HG03460 (cell line): Measurements from ENCODE around the gene PLXNA3.

Source experiments
- ATAC-seq: cut with Tn5 transposase; IDR thresholded peaks from one replicate; pipeline ENCODE4 v1.9.1; 2021; ENCODE audit not compliant: unreplicated experiment

The PLXNA3 gene

DNA sequence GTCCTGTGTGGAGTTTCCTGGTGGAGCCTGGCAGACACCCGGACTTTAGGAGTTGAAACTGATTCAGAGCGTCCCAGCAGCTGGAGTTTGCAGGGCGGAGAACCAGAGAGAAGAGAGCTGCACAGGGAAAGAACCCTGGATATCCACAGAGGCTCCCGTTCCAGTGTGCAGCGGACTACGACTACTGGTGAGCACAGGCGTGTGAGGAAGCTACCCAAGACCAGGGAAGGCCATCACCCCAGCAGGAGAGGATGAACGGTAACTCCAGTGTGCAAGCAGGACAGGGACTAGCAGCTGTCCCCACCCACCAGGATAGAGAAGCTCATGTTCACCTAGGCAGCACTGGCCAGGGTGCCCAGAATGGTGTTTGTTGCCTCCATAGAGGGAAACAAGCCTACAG lies 18.7 kb downstream of the PLXNA3 start:
- ATAC-seq, result no peak

DNA sequence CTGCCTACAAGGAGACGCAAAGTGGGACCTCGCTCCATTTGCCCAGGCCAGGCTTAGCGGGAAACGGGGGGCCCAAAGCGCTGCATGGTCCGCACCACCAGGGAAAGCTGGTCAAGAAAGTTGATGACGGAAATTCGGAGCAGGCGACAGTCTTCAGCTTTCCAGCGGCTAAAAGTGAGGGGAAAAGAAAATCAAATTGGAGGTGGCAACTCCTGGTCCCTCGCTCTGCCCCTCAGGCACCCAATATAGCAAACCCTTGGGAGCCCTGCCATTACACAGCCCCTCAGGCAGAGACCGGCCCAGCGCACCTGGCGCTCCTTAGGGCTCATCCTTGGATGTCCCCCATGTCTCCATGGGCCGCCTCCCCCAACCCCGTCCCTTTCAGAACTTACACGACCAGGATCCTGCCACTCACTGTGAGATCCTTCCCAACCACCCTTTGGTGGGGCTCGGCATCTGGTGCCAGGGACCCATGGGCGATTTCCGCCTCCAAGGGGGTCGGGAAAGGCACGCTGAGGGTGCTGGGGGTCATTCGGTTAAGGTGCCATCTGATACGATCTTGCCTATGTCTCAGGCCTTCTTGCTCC lies 19.9 kb downstream of the PLXNA3 start:
- no peak for ATAC-seq

DNA sequence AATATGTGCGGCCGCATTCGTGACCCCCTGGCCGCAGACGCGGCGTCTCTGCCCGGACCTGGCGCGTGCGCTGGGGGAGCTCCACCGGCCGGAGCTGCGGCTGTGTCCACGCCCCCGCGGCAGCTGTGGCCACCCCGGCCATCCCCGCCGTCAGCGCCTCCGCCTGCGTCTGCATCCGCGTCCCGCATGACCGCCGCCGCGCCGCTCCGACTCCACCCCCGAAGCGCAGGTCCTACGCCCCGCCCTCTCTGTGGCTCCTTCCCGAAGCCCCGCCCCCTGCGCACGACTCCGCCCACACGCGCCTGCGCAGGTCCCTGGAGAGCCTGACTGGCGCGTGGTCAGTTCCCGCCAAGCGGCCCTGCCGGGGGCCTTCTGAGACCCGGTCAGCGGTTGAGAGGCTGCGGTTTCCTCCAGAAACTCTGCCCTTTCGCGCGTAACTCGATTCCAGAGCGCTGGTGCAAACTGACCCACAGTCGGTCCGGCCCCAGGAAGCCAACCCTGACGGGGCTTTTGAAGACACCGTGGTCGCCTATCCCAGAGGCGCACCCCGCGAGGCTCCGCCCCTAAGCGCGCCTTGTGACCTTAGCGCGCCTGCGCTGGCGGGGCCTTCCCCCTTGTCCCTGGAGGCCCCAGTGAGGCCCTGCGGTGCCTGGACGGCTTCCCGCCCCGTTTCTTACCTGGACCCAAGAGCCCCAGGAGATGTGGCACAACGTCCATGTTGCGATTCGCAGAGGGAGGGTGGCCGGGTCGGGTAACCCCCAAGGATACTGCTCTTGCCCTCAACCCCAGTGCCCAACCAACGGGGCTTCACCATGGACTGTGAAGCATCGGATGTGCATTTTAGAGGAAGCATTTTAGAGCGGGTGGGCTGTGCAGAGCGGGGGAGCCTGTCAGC lies 20.9 kb downstream of the PLXNA3 start, which contains the start of gene LAGE3:
Gene LAGE3 (minus strand): TSS at position 554 of the 895 bp plus-strand sequence. CDS start 366 bp downstream, at position 188.
- peak; percentile 87 for ATAC-seq

DNA sequence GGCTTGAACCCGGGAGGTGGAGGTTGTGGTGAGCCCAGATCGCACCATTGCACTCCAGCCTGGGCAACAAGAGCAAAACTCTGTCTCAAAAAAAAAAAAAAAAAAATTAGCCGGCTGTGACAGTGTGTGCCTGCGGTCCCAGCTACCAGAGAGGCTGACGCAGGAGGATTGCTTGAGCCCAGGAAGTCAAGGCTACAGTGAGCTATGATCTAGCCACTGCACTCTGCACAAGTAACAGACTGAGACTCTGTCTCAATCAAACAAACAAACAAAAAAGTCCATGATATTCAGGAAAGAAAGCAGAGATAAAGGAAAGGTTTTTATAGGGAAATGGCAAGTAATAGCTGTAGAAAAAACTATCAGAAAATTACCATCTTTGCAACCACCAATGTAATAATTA lies 23.1 kb downstream of the PLXNA3 start:
- no peak for ATAC-seq

DNA sequence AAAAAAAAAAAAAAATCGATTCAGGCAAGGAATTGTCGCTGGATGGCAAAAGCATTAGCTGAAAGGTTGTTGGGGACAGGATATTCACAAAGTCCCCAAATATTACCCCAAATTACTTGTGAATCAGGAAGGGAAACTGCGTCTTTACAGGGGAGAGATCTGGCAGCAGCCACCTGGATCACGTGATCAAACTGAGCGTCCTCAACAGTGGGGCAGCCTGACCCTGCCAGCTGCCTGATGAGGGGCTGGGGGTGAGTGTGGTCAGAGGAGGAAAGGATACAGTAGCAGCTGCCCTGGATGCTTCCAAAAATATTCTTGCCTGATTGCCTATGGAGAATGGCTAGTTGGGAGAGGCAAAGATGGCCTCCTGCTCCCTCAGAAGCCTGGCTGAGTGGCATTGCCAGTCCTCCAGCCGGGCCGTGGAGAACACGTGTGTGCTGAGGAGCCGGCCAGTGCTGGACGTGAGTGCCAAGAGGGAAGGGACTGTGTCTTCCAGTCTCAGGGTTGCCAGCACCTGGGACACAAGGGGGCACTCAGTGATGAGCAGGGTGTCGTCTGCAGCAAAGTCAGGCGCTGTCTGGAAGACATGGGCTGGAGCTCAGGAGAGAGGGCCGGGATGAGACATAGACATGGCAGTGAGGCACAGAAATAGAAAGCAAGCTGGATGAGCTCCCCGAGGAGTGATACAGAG lies 24.0 kb downstream of the PLXNA3 start:
- no peak for ATAC-seq

DNA sequence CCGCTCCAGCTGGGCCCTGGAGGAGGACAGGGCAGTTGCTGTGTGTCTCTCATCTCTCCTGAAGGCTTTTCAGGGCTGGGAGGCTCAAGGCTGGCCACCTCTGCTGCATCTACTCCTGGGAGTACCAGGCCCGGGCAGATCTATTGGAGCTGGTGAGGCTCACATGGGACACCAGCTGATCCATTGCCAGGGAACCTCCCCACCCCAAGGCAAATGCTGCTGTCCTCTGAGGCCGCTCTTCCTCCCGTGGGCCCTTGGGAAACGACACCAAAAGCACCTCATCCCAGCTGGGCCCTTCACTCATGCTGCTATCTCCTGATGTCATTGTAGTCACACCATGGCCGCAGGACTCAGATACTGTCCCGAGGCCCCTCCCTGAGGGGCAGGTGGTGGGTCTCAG lies 24.7 kb downstream of the PLXNA3 start:
- ATAC-seq, result no peak

DNA sequence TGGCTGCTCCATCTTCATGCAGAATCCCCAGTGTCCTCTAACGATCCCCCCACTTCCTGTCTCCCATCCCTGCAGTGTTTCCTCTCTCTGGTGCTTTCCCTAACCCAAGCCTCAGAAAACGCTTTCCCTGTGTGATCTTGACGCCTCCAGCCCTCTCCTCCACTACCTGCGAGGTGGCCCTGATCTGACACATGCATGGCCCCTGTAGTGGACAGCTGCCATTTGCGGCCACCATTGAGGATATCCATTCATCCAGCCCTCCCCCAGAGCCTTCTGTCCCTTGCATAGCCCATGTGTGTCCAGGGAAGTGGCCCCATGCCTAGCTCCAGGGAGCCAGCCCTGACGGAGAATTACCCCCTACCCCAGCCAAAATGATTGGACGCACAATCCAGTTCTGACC lies 25.2 kb downstream of the PLXNA3 start:
- ATAC-seq, result no peak

DNA sequence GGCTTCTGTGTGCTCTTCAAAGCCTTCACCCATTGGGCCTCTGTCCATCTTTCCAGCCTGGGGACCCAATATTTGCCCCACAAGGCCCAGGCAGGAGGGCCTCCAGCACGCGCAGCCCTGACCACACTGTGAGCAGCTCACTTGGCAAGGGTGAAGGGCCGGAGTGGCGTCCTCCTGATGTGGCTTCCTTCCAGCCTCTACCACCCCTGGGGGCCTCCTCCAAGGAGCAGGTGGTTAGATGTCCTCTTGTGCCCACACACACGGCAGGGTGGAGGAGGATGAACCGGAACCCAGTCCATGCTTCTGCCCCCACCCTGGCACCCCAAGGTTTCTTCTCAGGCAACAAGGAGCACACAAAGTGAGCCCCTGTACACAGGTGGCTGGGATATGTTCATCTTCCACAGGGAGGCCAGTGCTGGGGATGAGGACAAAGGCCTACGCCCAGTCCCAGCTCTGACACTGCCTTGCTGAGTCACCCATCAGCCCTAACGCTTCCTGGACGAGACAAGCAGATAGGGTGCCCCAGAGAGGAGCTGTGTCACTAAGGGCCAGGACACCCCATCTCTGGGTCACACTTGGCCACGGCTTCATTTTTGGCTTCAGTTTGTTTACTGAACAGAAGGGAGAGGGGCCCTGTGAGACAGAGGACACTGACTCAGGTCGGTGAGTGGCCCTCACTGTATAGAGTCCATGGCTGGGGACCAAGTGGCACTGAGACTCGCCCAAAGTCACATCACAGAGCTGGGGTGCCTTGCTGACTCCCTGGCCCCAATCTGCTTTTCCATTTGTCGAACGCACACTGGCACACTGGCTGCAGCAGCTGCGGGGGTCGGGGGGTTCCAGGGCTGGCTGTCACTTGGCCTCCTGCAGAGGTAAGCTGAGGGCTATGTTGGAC lies 26.4 kb downstream of the PLXNA3 start:
- no peak for ATAC-seq

DNA sequence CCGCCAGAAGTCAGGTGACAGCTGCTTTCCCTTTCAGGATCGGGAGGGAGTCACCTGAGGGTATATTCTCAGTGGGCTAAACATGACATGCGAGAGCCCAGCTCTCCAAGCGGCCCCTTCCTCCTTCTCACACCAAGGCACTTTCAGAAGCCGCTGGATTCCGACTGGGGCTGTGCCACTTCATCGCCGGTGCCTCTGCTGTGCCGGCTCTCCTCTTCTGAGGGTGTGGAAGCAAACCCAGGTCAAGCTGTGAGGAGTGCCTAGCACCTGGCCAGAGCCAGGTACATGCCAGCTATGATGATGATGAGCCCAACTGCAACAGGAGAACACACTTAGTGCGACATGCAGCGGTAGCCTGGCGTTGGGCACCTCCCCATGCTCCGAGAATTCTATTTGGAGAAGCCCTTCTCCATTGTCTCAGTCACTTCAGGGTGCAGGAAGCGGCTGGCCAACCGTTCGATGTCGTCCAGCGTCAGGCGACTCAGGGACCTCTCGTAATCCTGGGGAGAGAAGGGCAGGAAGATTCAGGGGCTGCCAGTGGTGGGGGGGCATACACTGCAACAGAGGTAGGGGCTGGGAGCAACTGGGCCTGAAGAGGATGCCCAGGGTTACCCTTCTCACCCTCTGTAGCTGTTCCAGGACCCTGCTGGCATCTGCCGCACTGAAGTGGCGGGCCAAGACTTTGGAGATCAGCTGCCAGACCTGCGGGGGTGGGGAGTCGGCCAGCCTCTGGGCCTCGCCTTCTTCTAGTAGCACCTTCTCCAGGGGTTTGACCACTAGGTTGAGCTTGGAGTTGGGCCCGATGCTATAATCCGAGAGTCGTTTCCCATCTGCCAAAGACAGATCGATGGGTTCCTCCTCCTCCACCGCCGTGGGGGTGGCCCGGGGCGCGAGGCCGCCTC lies 27.3 kb downstream of the PLXNA3 start:
- ATAC-seq, result no peak

DNA sequence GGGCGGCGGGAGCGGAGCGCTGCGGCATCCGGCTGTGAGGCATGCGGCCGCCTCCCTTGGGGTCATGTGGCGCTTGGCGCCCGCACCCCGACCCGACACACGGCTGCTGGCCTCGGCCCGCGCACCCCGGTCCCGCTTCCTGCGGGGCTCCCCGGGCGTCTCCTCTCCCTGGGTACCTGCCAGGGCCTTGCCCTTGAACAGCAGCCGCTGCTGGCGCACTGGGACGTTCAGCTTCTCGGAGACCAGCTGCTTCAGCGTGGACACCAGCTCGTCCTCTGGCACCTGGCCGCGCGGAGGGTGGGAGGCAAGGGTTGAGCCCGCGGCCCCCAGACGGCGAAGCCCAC lies 27.9 kb downstream of the PLXNA3 start:
- ATAC-seq, result no peak

DNA sequence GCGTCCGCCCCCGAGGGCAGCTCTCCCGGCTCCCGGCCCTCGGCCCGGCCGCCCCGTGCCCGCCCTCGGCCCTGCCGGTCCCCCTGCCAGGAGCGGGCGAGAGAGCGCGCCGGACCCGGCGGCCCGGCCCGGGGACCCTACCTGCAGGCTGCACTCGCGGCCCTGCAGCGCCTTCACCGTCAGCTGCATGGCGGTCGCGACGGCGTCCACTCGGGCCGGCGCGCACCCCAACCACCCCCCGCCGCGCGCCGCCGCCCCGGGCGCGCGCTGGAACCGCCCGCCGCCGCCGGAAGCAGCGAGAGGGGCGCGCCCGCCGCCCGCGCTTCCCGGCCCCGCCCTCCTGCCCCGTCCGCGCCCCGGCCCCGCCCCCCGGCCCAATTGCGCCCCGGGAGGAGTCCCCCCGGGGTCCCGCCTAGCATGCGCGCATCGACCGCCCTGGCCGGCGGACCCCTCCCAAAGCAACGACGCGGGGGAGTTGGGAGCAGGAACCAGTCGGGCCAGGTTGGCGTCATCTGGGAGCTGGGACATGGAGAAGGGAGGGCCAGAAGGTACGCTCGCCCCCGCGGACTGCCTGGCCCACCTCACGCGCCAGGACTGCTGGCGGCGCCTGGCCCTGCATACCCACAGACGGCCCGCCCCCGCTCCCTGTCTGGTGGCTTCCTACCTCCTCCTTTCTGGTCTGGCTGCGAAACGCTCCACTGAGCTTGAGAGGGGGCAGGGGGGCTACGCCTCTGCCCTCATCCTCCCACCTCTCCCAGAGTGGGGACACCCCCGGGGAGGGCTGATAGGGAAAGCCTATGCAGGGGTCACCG lies 28.5 kb downstream of the PLXNA3 start, which contains the start of gene UBL4A:
Gene UBL4A (minus strand): TSS at position 220 of the 812 bp plus-strand sequence. CDS start 31 bp downstream, at position 189.
- peak; percentile 37 for ATAC-seq

DNA sequence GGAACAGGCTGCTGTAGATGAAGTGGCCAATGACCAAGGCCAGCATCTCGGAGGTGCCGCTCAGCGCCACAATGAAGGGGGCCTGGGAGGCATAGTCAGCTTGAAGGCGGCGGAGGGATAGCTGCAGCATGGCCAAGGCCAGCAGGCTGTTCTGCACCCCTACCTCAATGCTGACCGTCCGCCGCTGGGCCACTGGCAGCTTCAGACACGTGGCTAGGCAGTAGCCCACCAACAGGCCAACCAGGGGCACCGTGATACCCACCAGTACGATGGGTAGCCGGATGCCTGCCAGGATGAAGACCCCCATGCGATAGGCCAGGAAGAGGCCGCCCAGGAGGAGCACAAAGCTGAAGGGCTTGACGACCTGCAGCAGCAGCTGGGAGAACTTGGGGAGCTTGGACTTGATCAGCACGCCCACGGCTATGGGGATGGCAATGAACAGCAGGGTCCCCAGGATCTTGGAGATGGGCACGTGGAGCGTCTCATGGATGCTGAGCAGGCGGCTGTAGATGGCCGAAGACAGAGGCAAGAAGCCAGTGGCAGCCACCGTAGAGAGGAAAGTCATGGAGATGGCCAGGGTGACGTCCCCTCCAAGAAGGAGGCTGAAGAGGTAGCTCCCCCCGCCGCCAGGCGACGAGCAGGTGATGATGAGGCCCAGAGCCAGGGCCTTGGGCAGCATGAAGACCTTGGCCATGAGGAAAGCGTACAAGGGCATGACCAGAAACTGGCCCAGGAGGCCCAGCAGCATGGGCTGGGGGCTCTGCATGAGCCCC lies 29.6 kb downstream of the PLXNA3 start:
- no peak for ATAC-seq

DNA sequence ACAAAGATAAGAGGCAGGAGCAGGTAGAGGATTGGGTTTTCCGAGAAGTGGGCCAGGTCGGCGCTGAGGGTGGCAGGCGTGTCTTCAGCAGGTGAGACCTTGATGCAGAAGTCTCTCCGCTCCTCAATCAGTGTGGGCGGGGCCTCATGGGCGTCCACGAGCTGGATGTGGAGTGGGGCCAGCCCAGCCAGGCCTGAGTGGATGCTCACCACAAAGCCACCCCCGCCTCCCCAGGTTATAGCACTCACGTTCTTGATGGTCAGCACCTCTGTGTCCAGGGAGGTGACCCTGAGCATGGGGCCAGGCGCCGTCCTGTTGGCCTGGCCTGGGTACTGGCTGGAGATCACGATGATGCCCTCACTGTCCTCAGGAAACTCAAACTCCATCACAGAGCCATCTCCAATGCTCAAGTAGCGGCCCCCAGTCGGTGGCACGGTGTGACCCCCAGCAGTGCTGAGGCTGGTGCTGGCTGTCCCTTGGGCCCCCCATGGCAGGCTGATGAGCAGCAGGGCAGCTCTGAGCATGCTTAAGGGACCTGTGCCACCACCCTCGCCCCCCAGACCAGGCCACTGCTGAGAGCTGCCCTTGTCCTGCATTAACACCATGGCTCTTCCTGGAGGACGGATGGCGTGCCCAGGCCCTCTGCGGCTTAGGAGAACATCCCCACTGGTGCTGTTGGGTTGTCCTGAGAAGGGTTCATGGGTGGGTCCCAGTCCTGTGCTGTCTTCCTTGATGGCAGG lies 30.4 kb downstream of the PLXNA3 start:
- no peak for ATAC-seq

DNA sequence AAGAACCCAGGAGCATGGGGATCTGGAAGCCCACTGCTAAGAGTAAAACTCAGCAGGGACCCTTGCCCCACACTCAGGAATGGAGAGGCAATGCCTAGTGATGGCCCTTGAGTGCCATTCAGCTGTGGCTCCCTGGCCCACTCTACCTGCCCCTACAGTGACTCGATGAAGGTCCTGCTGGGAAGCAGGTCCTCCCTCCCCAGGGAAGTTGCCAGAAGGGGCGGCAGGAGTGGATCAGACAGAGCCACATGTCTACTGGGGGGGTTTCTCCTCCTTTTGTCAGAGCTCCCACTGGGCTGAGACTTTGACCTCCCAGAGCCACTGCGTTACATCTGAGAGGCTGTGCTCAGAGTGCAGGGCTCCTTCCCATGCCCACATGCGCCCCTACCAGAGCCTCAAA lies 31.1 kb downstream of the PLXNA3 start:
- no peak for ATAC-seq

DNA sequence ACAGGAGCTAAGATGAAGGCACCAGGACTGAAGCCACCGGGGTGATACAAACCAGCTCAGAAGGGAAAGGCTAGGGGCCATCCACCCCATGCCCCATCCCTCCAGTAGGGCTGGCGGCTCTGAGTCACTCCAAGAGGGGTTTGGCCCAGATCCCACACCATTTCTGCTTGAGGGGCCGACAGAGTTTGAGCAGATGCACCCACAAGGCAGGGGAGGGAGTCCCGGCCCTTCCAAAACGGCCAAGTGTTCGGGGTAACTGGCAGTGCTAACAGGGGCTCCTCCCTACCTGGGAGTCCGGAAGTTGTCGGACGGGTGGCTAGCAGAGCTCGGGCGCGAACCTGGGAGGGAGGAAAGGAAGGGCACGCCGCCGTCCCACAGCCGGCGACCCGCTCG lies 31.9 kb downstream of the PLXNA3 start:
- peak; percentile 20 for ATAC-seq

DNA sequence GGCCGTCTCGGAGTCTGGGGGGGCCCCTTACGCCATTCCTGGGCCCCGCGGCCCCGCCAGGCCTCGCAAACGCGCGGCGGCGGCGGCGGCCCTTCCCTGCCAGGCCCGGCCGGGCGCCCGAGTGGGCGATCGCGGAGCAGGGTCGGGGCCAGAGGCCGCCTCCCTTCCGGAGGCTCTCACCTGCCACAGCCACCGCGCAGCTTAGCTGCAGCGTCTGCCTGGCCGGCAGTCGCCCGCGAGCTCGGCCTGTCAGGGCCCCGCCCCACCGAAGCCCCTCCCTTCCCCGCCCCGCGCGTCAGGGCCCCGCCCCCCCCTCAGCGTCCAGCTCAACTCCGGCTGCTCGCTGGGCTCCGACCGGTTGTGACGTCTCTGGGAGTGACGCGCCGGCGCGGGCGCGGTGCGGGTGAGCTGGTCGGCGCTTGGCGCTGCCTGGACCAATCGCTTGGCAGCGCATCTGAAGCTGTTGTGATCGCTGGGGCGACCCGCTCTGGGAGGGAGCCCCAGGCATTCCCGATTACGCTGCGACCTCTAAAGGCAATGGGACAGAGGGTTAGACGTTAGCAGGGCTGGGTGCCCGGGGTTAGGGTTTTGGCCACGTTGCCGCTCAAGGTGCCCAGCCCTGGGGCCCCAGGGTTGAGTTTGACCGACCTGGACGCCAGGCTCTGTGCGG lies 32.5 kb downstream of the PLXNA3 start, which contains the start of gene SLC10A3:
Gene SLC10A3 (minus strand): TSS at position 216 of the 670 bp plus-strand sequence. CDS start 1,689 bp downstream, outside the sequence.
- ATAC-seq, result peak; percentile 75

DNA sequence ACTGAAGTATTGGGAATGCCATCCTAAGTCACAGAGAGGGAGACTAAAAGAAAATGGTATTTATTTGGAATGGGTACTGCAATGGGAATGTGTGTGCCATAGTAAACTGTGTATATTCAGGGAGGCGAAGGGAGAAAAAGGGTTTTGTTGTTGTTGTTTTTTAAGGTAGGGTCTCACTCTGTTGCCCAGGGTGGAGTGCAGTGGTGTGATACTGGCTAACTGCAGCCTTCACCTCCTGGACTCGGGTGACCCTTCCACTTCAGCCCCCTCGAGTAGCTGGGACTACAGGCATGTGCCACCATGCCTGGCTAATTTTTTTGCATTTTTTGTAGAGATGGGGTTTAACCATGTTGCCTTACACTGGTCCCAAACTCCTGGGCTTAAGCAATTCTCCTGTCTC lies 36.6 kb downstream of the PLXNA3 start:
- ATAC-seq, result no peak
